Psoas muscle (tissue), 8 donors: ENCODE data around the gene CFL1. TPM values are rescaled to one million over a fixed set of nuclear protein-coding genes. Genes with fewer than 3 reads are reported as not detected.

ENCODE experiments used
- ATAC-seq, 4 donors: fragments of 200-7000 bp; cut with Tn5 transposase; one replicate each; pipeline ENCODE4 v1.9.1; 2020; ENCODE audit warnings: moderate library complexity in 3 of 4, mild to moderate bottlenecking in 2 of 4
- DNase-seq, 2 donors: peaks; one replicate each; pipeline ENCODE4 v3.0.0-alpha.2; 2020
- H3K27ac ChIP-seq: fragments of 200-600 bp; one replicate; pipeline ENCODE4 v1.8.0; 2022
- H3K27me3 ChIP-seq, 3 donors: fragments of 200-600 bp in 1 of 3; one replicate each; pipeline versions ENCODE4 v1.6.1 to v1.8.0; 2013 to 2022; ENCODE audit warnings: low read length in 2 of 3, mild to moderate bottlenecking in 2 of 3, moderate library complexity in 1 of 3; ENCODE audit not compliant: insufficient read depth in 3 of 3
- H3K36me3 ChIP-seq, 2 donors: fragments of 200-600 bp in 1 of 2; one replicate each; pipeline versions ENCODE4 v1.6.1 to v1.8.0; 2013 to 2022; ENCODE audit warnings: low read depth in 1 of 2, mild to moderate bottlenecking in 1 of 2, moderate library complexity in 1 of 2; ENCODE audit not compliant: insufficient read depth in 1 of 2
- H3K4me1 ChIP-seq: fragments of 200-600 bp; one replicate; pipeline ENCODE4 v1.8.0; 2022
- H3K4me3 ChIP-seq: fragments of 200-600 bp; one replicate; pipeline ENCODE4 v1.8.0; 2022; ENCODE audit warnings: mild to moderate bottlenecking
- H3K9me3 ChIP-seq: fragments of 200-600 bp; one replicate; pipeline ENCODE4 v1.8.0; 2022
- CTCF ChIP-seq: fragments of 200-600 bp; IDR thresholded peaks from one replicate; pipeline ENCODE4 v1.8.0; 2022; ENCODE audit warnings: antibody characterized with exemption
- WGBS, 3 donors: extraction: QIAGEN DNeasy Blood & Tissue Kit; methylation state at CpG; one replicate each; pipeline versions ENCODE4 v1.1.6 to v1.1.7; 2013; 5-methylcytosine and 5-hydroxymethylcytosine counted together
- intact Hi-C, 2 donors: fragments of 100-400 bp; cut with DNase I; formaldehyde crosslinking; loops; one replicate each; pipeline versions ENCODE4 v1.11.0 to v1.14.2; 2022
- polyA plus RNA-seq, 3 donors: library from polyadenylated mRNA; stranded (reverse); fragments of 200-250 nt; gene quantifications; one replicate each; pipeline ENCODE4 v1.2.3, GENCODE V29; 2013
- total RNA-seq, 4 donors: library from RNA; stranded (reverse); fragmentation: NEBNext Ultra II Directional in 2 of 4; extraction: Animal tissue kit (Norgen Biotek cat#: 25700) in 2 of 4; gene quantifications; one replicate each; pipeline versions ENCODE4 v1.2.1 to v1.2.4, GENCODE V29; 2021 to 2023
- donor health status: healthy with polysubstance abuse.
- donor health status: DM: no; HTN: no; CAD: no; lungs with moderate emphysema.
- donor health status: Bipolar disorder and iron deficiency.
- donor health status: healthy.
- donor health status: DM: yes; HTN: yes; CAD: no.
- donor health status: DM: no; HTN: no; CAD: no.
- donor health status: DM: no; HTN: no; CAD: no.
- donor health status: DM: yes; HTN: yes; CAD: no.

CFL1 gene
- total and polyA plus RNA-seq, 7 donors = 175 to 843 (median 225) TPM

GRCh38 chr11:65861533-65862183, 3.7 kb upstream of the CFL1 start:
- H3K27me3 ChIP-seq = no peaks in the 10 kb centered on the region
- intact Hi-C loops = loop anchor here in 1 of 2 donors (2.0 kb wide), 1 partner anchor 25 kb away; no protein-coding TSS in a partner anchor
- peaks cover 13% of the 10 kb centered on the region for H3K4me1 ChIP-seq
- peak overlapping the region; percentile 99 for H3K27ac ChIP-seq
- H3K9me3 ChIP-seq = no peaks in the 10 kb centered on the region
- peaks cover 0 to 50% of the 10 kb centered on the region in 2 donors for H3K36me3 ChIP-seq
- ATAC-seq (no peak), DNase-seq (no peak)
- 87 to 88% (median 88%) methylated on average over 13 of the region's 13 CpGs for WGBS, 3 donors
- no peak for TF ChIP-seq CTCF
- peak overlapping the region; percentile 100 for H3K4me3 ChIP-seq

- intact Hi-C loops = loop anchor here in 1 of 2 donors (2.0 kb wide), 1 partner anchor 26 kb away; no protein-coding TSS in a partner anchor
- Histone ChIP-seq H3K36me3 (peaks cover 0 to 47% of the 10 kb centered on the region in 2 donors), H3K27me3 (no peaks in the 10 kb centered on the region), H3K4me3 (peak overlapping the region; percentile 100), H3K27ac (peak overlapping the region; percentile 99), H3K9me3 (no peaks in the 10 kb centered on the region), H3K4me1 (peaks cover 16% of the 10 kb centered on the region)
- ATAC-seq = no peak
- DNase-seq = no peak
- TF ChIP-seq CTCF = no peak
- 11 to 13% (median 11%) methylated on average over 14 of the region's 14 CpGs for WGBS, 3 donors
These were observed 3.2 kb upstream of the CFL1 start for GRCh38 chr11:65861165-65861505.

- Histone ChIP-seq H3K27me3 (no peaks in the 10 kb centered on the region), H3K27ac (peak within 1 kb of the TSS; percentile 99), H3K4me3 (peak within 1 kb of the TSS; percentile 100), H3K9me3 (no peaks in the 10 kb centered on the region), H3K36me3 (peaks cover 0 to 47% of the 10 kb centered on the region in 2 donors), H3K4me1 (peaks cover 21% of the 10 kb centered on the region)
- peak; percentile 75 for TF ChIP-seq CTCF
- ATAC-seq (peak; percentile 68 to 82 (median 73)), DNase-seq (peak; percentile 97 to 98)
- 0% methylated on average over 65 to 78 of the region's 78 CpGs for WGBS, 3 donors
- intact Hi-C loops = loop anchor here in 1 of 2 donors (2.0 kb wide), 1 partner anchor 26 kb away; no protein-coding TSS in a partner anchor
These were observed 2.5 kb upstream of the CFL1 start, which contains the start of gene MUS81 for GRCh38 chr11:65860278-65861164. Gene MUS81, plus strand, starts transcription at chr11:65860433. Its CDS starts 321 bp downstream, at chr11:65860754.

- DNase-seq = peak in 1 of 2 donors; percentile 72
- intact Hi-C loops = loop anchor here in 1 of 2 donors (2.0 kb wide), 1 partner anchor 27 kb away; no protein-coding TSS in a partner anchor
- ATAC-seq = peak in 2 of 4 donors; percentile 1 to 13
- WGBS, 3 donors = 0 to 1% (median 1%) methylated on average over 14 to 16 of the region's 16 CpGs
- no peaks in the 10 kb centered on the region for H3K9me3 ChIP-seq
- TF ChIP-seq CTCF = no peak
- peak overlapping the region; percentile 99 for H3K27ac ChIP-seq
- peaks cover 0 to 47% of the 10 kb centered on the region in 2 donors for H3K36me3 ChIP-seq
- peak overlapping the region; percentile 100 for H3K4me3 ChIP-seq
- H3K4me1 ChIP-seq = peaks cover 21% of the 10 kb centered on the region
- no peaks in the 10 kb centered on the region for H3K27me3 ChIP-seq
These were observed 1.9 kb upstream of the CFL1 start for GRCh38 chr11:65859812-65860277.
